ENCODE measurements around the gene ARHGDIB. TPM values are rescaled to one million over a fixed set of nuclear protein-coding genes. Genes with fewer than 3 reads are reported as not detected.

The ARHGDIB gene
- total RNA-seq, 1 donor from 2014 or later: 19.0 TPM

DNA sequence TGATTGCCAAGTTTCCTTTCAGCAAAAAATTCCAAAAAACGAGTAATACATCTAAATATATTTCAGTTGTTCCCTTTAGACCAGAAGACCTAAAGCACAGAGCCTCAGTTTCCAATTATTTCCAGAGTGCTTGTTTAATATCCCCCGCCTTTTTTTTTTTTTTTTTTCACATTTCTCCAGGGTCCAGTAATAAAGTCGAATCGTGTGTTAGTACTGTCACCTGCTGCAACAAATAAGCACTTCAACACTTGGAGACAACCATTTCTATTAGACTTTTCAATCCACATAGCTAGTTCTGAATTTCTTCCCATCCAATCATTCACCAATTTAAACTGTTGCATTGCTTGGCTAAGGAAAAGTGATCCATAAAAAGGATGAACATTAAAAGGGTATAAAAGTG, 25.0 kb upstream of the ARHGDIB start:
- DNase-seq (ENCODE audit: low read depth): no peak
- H4K20me1 ChIP-seq (ENCODE audit: insufficient read depth, low read length): no peaks in the 10 kb centered on the region
- Mint-ChIP-seq H3K9me3 (ENCODE audit: unreplicated experiment) (peaks cover 4% of the 10 kb centered on the region), H3K4me3 (ENCODE audit: unreplicated experiment) (no peak overlapping the region), H3K27me3 (ENCODE audit: low read depth, unreplicated experiment) (no peaks in the 10 kb centered on the region), H3K4me1 (ENCODE audit: low read depth, unreplicated experiment) (no peaks in the 10 kb centered on the region), H3K36me3 (ENCODE audit: low read depth, unreplicated experiment) (no peaks in the 10 kb centered on the region), H3K27ac (ENCODE audit: unreplicated experiment) (no peak overlapping the region)
- FAIRE-seq: no peak
- H3K4me1 ChIP-seq (ENCODE audit: insufficient read depth, low read length): no peaks in the 10 kb centered on the region
- H3K9ac ChIP-seq (ENCODE audit: low read length): no peak overlapping the region
- H3K9me3 ChIP-seq (ENCODE audit: insufficient read depth, low read depth, low read length): no peaks in the 10 kb centered on the region
- TF ChIP-seq CTCF (IDR thresholded peaks at IDR 0.05; ENCODE audit: insufficient read depth, low read depth, low read length) (no peak), EZH2 (IDR thresholded peaks at IDR 0.05; ENCODE audit: insufficient read depth, low read length) (no peak)
- no peak overlapping the region for H3K4me2 ChIP-seq (ENCODE audit: low read length)
- H3K79me2 ChIP-seq (ENCODE audit: insufficient read depth, low read length): no peaks in the 10 kb centered on the region
- no peaks in the 10 kb centered on the region for H3K36me3 ChIP-seq (ENCODE audit: insufficient read depth, low read length)
- no peak overlapping the region for H2AFZ ChIP-seq (ENCODE audit: low read depth, low read length)
- H3K4me3 ChIP-seq (ENCODE audit: insufficient read depth, low read depth, low read length): no peak overlapping the region
- no peak overlapping the region for H3K27ac ChIP-seq (ENCODE audit: low read depth, low read length)
- no peaks in the 10 kb centered on the region for H3K27me3 ChIP-seq (ENCODE audit: insufficient read depth, low read length)

- Histone ChIP-seq H3K9me3 (ENCODE audit: insufficient read depth, low read depth, low read length) (no peaks in the 10 kb centered on the region), H4K20me1 (ENCODE audit: insufficient read depth, low read length) (no peaks in the 10 kb centered on the region), H3K36me3 (ENCODE audit: insufficient read depth, low read length) (no peaks in the 10 kb centered on the region), H2AFZ (ENCODE audit: low read depth, low read length) (no peak overlapping the region), H3K4me3 (ENCODE audit: insufficient read depth, low read depth, low read length) (no peak overlapping the region), H3K4me1 (ENCODE audit: insufficient read depth, low read length) (no peaks in the 10 kb centered on the region), H3K4me2 (ENCODE audit: low read length) (no peak overlapping the region), H3K79me2 (ENCODE audit: insufficient read depth, low read length) (no peaks in the 10 kb centered on the region), H3K27me3 (ENCODE audit: insufficient read depth, low read length) (no peaks in the 10 kb centered on the region), H3K27ac (ENCODE audit: low read depth, low read length) (no peak overlapping the region), H3K9ac (ENCODE audit: low read length) (no peak overlapping the region)
- Mint-ChIP-seq H3K36me3 (ENCODE audit: low read depth, unreplicated experiment) (no peaks in the 10 kb centered on the region), H3K27ac (ENCODE audit: unreplicated experiment) (no peak overlapping the region), H3K27me3 (ENCODE audit: low read depth, unreplicated experiment) (peaks cover 4% of the 10 kb centered on the region), H3K4me3 (ENCODE audit: unreplicated experiment) (no peak overlapping the region), H3K9me3 (ENCODE audit: unreplicated experiment) (no peaks in the 10 kb centered on the region), H3K4me1 (ENCODE audit: low read depth, unreplicated experiment) (no peaks in the 10 kb centered on the region)
- DNase-seq (ENCODE audit: low read depth) (no peak), FAIRE-seq (no peak)
- TF ChIP-seq EZH2 (IDR thresholded peaks at IDR 0.05; ENCODE audit: insufficient read depth, low read length) (no peak), CTCF (IDR thresholded peaks at IDR 0.05; ENCODE audit: insufficient read depth, low read depth, low read length) (no peak)
Measured at GRCh38 chr12:14984766-14985285, 23.4 kb upstream of the ARHGDIB start.

- Histone ChIP-seq H2AFZ (ENCODE audit: low read depth, low read length) (no peak overlapping the region), H3K27me3 (ENCODE audit: insufficient read depth, low read length) (no peaks in the 10 kb centered on the region), H3K4me3 (ENCODE audit: insufficient read depth, low read depth, low read length) (no peak overlapping the region), H3K4me1 (ENCODE audit: insufficient read depth, low read length) (no peaks in the 10 kb centered on the region), H3K9me3 (ENCODE audit: insufficient read depth, low read depth, low read length) (no peaks in the 10 kb centered on the region), H3K36me3 (ENCODE audit: insufficient read depth, low read length) (no peaks in the 10 kb centered on the region), H3K4me2 (ENCODE audit: low read length) (no peak overlapping the region), H3K79me2 (ENCODE audit: insufficient read depth, low read length) (no peaks in the 10 kb centered on the region), H3K9ac (ENCODE audit: low read length) (no peak overlapping the region), H4K20me1 (ENCODE audit: insufficient read depth, low read length) (no peaks in the 10 kb centered on the region), H3K27ac (ENCODE audit: low read depth, low read length) (no peak overlapping the region)
- DNase-seq (ENCODE audit: low read depth): no peak
- Mint-ChIP-seq H3K36me3 (ENCODE audit: low read depth, unreplicated experiment) (no peaks in the 10 kb centered on the region), H3K4me1 (ENCODE audit: low read depth, unreplicated experiment) (no peaks in the 10 kb centered on the region), H3K27me3 (ENCODE audit: low read depth, unreplicated experiment) (peaks cover 4% of the 10 kb centered on the region), H3K4me3 (ENCODE audit: unreplicated experiment) (no peak overlapping the region), H3K27ac (ENCODE audit: unreplicated experiment) (no peak overlapping the region), H3K9me3 (ENCODE audit: unreplicated experiment) (no peaks in the 10 kb centered on the region)
- FAIRE-seq: no peak
- TF ChIP-seq EZH2 (IDR thresholded peaks at IDR 0.05; ENCODE audit: insufficient read depth, low read length): no peak
Measured at GRCh38 chr12:14984036-14984435, 22.6 kb upstream of the ARHGDIB start.

Data from astrocyte (in vitro differentiated cells and primary cell).